GOT3 (cell line): ENCODE data around the gene HK2.
"Not testable (repeated sequence)": the region's sequence is repeated elsewhere in the genome, so short reads cannot be mapped to it uniquely, and the experiment has no call there.

Source experiments
- DNase-seq: peaks from one replicate; lab custom pipeline; 2025; ENCODE audit warnings: mixed read lengths; lab: John Stamatoyannopoulos, UW

The HK2 gene

GRCh38 chr2:74834792-74835755 lies 1.1 kb downstream of the HK2 start:
- no peak for DNase-seq

DNA sequence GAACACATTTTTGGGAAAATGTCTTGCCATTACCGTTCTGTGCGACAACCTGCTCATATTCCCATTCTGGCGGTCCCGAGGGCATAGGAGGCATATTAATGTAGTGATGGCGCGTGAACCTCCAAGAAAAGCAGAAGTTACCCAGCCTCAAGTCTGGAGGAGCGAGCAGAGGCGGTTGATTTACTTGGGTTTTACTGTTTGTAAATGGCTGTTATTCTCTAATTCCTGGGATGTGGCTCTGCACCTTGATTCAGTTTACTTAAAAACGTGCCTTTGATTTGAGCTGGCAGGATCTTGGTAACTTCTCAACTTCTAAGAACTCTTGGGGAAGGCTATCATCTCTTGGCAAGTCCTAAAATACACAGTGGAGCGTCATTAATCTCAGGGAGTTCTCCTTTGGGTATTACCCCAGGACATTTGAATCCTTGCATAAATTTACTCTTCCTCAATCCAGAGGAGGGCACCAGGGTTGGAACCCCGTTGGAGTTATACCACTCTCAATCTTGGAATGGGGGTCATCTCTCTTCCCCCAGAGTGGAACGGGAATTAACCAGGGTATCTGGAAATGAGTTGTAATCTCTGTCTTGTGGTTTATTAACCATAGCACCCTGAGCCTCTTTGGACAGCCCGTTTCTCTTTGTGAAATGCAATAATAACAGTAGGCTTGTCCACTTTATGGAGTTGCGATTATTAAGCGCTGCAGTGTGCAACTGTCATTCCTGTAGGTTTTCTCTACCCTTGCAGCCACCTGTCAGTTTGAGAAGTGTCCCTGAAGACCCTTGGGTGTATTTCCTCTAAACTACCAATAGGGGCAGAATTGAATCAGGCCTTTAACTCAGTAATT lies 2.1 kb downstream of the HK2 start:
- DNase-seq: no peak

DNA sequence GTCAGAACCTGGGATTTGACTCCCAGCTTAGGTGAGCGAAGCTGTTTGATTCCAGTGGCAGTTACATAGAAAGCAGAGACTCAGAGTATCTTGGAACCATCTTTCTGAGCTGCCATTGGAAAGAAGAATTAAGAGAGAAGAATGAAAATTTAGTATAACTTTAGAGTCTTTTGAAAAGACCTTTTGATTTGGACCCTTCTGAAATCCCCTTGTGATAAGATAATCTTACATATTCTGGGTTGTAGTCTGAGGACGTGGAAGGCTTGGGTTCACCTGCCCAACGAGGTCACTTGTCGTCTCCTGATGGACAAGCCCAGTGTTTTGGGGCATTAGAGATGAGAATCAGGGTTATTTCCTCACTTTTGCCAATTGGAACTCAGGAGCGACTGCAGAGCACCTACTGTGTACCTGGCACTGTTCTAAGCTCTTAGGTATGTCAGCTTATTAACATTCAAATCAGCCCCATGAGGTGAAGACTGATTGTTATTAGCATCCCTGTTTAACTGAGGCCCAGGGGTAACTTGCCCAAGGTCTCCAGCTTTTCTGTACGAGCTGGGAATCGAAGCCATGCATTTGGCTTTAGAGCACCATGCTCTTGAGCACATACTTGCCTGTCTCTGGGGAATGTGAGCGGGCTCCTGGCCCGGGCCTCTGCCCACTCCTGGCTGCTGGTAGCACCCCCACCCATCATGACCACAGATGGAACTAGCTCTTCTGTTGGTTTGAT lies 2.9 kb downstream of the HK2 start:
- no peak for DNase-seq

DNA sequence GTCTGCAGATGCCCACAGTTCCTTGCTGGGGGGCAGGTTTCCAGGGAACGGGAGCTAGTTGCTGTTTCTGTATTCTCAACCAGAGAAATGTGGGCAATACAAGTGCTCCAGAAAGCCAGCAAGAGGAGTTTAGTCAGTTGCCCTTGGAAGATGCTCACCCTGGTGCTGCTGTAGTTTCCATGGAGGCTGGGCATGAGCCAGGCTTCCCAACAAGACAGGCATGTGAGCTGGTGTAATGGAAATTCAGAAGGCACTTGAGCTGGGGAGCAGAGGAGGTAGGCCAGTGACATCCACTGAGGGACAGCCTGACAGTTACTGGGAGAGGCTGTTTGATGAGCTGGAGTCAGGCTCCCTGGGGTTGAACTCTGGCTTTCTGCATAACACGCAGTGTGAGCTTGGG lies 7.7 kb downstream of the HK2 start:
- no peak for DNase-seq

- DNase-seq: no peak
Measured at GRCh38 chr2:74843433-74843832, 9.5 kb downstream of the HK2 start.

- no peak for DNase-seq
Measured at GRCh38 chr2:74843899-74844298, 10.0 kb downstream of the HK2 start.

- DNase-seq: no peak
Measured at GRCh38 chr2:74844752-74845151, 10.8 kb downstream of the HK2 start.

DNA sequence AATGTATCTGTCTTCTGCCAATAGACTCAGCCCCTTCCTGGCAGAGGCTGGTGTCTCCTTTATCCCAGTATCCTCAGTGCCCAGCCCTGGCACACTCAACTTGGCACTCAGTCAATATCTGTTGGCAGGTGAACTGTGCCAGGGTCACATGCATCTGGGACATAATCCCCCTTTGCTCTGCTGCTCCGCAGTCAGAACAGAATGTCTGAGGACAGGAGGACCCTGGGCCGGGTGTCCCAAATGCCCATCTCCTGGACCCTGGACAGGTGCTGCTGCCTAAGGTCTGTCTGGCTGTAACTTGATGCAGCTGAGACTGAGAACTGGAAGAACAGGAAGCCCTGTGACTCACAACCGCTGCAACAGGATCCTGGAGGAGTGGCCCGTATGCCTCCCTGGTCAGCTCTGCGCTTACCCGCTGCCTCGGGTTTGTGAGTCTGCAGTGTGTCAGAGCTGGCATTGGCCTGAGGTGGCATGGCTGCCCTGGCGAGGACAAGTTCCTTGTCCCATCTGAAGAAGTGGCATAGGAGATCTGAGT lies 11.4 kb downstream of the HK2 start:
- DNase-seq: peak; percentile 45

- DNase-seq: no peak
Measured at GRCh38 chr2:74845991-74846390, 12.1 kb downstream of the HK2 start.

- DNase-seq: no peak
Measured at GRCh38 chr2:74846481-74846880, 12.6 kb downstream of the HK2 start.

DNA sequence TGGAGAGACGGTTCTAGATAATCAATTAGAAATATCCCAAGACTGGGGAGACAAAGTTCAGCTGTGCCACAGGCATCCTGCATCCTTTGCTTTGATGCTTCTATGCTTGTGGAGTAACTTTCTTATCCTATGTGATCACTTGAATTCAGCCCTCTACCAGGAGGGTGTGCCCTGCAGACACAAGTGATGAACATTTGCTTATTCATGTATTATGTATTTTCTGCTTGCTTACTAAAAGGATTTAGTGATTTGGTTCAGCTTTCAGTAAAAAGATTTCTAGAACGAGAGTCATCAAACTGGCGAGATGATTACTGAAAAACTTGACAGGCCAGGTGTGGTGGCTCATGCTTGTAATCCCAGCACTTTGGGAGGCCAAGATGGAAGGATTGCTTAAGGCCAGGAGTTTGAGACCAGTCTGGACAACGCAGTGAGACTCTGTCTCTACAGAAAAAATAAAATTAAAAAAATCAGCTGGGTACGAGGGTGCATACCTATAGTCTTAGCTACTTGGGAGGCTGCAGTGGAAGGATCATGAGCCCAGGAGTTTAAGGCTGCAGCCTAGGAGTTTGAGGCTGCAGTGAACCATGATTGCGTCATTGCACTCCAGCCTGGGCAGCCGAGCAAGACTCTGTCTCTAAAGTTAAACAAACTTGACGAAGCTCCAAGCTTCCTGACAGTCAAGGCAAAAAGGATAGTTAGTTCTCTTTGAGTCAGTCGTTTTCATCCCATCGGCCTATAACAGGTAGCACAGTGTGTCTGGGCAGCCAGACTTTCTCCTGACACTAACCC lies 13.3 kb downstream of the HK2 start:
- DNase-seq: no peak

DNA sequence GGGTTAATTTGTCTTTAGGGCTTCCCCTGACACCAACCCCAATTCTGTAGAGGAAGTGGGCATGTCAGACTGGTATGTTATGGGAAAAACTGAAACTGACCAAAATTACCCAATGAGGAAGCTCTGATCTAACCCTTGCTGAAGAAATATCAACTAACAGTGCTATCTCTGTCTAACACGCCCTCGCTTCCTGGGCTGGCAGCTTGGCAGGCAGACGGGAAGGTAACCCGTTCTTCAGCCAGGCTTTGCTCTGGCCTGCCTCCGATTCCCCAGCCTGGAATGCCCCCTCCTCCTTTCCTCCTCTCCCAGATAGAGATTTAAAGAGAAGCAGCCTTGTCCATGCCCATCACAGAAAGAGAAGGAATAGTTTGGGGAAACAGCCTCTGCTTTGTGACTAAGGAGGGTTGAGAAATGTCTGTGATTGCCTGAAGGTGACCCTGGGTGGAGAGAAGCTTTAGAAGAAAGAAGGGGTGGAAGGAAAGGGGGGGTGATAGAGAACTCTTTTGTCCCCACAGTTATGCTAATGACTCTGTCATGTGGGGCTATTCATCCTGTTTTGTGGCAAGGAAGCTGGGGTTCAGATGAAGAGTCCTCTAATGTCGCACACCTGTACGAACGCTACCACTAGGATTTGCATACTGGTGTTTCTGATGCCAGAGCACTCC lies 15.4 kb downstream of the HK2 start:
- DNase-seq: no peak

GRCh38 chr2:74850496-74851190 lies 16.7 kb downstream of the HK2 start:
- DNase-seq: no peak

GRCh38 chr2:74851191-74851566 lies 17.3 kb downstream of the HK2 start:
- DNase-seq: no peak

DNA sequence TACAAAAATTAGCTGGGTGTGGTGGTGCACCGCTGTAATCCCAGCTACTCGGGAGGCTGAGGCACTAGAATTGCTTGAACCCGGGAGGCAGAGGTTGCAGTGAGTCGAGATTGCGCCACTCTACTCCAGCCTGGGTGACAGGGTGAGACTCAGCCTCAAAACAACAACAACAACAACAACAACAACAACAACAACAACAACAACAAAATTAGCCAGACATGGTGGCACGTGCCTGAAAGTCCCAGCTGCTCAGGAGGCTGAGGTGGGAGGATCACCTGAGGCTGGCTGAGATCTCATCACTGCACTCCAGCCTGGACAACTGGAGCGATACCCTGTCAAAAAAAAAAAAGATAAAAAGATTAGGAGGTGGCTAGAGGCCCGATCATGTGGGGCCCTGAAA lies 19.4 kb downstream of the HK2 start:
- not testable (repeated sequence) for DNase-seq

GRCh38 chr2:74854401-74854800 lies 20.5 kb downstream of the HK2 start:
- DNase-seq: no peak

DNA sequence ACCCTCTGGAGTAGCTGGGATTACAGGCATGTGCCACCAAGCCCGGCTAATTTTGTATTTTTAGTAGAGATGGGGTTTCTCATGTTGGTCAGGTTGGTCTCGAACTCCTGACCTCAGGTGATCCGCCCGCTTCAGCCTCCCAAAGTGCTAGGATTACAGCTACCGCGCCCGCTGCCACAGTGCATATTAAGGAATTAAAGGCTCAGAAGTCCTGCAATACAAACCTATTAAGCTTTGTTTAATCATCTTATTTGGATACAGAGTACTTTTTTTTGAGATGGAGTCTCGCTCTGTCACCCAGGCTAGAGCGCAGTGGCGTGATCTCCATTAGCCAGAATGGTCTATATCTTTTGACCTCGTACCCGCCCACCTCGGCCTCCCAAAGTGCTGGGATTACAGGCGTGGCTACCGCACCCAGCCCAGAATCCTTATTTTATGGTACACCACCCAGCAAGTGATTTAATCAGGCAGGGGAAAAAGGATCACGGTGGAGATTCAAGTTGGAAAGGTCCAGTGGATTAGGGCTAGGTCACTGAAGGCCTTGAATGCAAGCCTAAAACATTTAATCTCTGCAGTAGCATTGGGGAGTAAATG lies 21.3 kb downstream of the HK2 start:
- DNase-seq: not testable (repeated sequence)

- no peak for DNase-seq
Measured at GRCh38 chr2:74856004-74856578, 22.2 kb downstream of the HK2 start.

DNA sequence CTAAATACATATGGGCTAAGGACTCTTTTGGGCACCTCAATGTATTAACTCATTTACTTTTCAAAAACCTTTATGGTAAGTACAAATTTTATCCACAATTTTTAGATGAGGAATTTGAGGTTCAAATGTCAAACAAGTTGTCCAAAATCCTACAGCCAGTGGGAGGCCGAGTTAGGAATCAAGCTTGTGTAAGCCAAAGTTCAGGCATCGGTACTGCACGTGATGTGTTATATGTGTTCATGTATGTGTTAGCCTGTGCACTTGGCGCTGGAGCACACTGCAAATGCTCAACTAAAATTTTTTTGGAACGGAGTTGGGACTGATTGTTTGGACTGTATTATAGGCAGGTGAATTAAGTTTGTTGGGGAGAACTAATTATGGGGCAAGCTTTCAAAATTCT lies 22.7 kb downstream of the HK2 start:
- no peak for DNase-seq
